Superior temporal gyrus (tissue), 1 donor: ENCODE results near the gene TXLNB.
"Not testable (repeated sequence)": the region's sequence is repeated elsewhere in the genome, so short reads cannot be mapped to it uniquely, and the experiment has no call there.

Experiments
- DNase-seq: peaks from one replicate; pipeline ENCODE4 v3.0.0-alpha.2; 2016; ENCODE audit errors: extremely low spot score

TXLNB gene

DNA sequence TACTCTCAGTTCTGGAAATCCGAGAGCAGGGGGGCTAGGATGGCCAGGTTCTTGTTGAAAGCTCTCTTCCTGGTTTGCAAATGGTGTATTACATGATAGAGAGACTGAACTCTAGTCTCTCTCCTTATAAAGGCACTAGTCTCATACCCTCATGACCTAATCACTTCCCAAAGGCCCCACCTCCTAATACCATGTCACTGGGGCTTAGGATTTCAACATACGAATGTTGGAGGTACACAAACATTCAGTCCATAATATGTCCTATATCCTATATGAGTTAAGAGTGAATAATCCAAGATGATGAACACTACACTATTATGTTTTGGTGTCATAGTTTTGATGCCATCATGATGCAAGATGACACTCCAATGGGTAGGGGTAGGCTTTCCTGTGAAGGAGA, 20.0 kb upstream of the TXLNB start:
- DNase-seq: no peak

- no peak for DNase-seq
Measured at GRCh38 chr6:139308936-139309603, 17.3 kb upstream of the TXLNB start.

DNA sequence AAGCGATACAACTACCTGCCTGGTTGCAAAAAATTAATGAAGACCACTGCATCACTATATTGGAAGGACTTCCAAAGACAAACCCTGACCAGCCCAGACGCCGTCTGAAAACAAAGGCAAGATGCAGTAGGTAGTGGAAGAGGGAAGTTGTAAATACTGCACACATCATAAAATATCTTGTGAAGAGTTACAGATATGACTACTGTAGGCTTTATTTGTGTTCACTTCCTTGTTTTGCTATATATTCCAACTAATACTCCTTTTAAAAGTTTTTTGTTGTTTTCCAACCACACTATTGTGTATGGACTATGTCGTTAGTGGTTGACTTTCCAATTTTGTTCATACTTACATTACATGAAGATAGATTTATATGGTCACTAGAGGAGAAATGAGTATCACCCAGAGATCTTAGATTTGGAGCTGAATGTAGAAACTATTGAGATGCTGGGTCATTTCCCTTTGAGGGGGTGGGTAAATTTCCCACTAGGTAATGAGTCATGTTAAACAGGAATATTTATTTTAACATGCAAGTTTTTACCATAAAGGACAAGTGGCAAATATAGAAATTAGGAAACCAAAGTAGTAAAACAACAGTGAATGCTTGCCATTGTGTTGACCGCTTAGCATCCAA, 16.6 kb upstream of the TXLNB start:
- DNase-seq: no peak

GRCh38 chr6:139306291-139306981, 14.6 kb upstream of the TXLNB start:
- DNase-seq: no peak

DNA sequence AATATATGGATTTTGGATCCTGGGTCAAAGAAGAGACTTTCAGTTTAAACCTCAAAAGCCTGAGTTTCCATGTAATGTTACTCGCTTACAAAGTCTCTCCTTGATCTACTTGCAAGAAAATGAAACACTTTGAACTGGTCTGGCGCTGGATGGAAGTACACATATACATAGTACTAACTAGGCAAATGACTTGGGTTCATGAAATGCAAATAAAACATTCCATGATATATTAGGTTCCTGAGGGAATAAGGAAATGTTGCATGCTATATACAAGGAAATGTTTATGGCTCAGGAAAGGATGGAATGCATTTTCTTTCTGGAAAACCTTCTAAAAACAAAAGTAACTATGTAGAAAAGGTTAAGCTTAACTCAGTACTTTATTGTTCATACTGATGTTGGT, 11.4 kb upstream of the TXLNB start:
- no peak for DNase-seq

DNA sequence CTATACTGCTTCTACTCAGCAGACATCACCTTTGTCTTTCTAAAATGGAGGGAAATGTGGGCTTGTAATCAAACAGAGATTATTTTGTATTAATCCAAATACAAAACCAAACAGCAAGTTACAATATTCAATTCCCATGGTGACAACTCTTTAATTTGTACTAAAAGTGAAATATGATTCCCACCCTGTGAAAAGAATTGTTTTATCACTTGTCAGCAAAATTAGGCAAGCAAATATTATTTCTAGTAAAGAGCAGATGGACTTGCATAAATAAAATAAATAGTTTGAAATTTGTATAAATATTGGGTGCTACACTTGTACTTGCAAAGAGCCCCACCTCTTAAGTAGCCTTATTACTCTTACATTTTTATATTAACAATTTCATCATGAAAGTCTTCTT, 6.1 kb upstream of the TXLNB start:
- DNase-seq: no peak

DNA sequence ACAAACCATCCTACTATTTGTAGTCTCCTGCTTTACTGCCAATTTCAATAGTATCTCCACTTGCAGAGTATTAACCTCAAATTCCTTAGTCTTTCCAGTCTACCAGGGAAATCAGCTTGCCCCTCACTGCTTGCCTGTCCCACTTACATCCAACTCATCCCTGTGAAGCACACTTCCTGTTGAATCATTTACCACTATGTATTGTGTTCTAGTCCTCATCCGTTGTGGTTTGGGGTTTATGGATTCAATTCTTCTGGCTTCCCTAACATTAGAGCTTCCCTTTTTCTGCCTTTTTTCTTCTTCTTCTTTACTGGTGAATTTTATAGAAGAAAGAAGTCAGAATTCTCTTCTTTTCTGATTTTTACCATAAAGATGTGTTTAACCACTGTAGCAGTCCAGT, 5.1 kb upstream of the TXLNB start:
- no peak for DNase-seq

GRCh38 chr6:139295901-139296300, 4.1 kb upstream of the TXLNB start:
- no peak for DNase-seq

GRCh38 chr6:139294090-139294489, 2.3 kb upstream of the TXLNB start:
- DNase-seq: no peak

DNA sequence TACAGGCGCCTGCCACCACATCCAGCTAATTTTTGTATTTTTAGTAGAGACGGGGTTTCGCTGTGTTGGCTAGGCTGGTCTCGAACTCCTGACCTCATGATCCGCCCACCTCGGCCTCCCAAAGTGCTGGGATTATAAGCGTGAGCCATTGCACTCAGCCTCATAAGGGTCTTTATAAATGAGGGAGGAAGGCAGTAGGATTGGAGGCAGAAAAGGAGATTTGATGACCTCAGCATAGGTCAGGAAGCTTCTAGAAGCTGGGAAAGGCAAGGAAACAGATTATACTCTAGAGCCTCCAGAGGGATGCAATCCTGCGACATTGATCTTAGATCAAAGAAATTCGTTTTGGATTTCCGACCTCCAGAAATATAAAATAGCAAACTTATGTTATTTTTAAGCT, 1.4 kb upstream of the TXLNB start:
- not testable (repeated sequence) for DNase-seq

DNA sequence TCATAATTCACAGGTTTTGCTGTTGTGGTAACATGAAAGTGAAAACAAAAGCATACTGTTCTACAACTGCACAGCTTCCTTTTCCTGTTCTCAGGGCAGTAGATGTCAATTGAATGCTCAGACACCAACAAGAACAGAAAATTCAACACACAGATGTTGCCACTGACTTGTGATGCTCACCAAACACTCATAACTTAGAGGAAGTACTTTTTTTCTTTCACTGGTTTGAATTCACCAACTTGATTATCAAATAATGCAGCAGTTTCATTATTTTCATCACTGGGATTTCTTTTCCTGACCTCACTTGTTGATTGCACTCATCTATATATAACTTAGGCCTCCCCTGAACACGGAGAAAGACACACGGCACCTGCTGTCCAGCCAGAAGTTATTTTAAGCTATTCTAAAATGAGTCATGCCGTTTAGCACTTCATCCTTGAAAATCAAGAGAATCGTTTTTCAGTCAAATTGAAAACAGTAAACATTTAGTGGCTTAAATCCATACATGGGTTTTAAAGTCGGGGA, 949 bp downstream of the TXLNB start:
- peak; percentile 46 for DNase-seq

GRCh38 chr6:139289233-139289632, 2.6 kb downstream of the TXLNB start:
- DNase-seq: no peak

DNA sequence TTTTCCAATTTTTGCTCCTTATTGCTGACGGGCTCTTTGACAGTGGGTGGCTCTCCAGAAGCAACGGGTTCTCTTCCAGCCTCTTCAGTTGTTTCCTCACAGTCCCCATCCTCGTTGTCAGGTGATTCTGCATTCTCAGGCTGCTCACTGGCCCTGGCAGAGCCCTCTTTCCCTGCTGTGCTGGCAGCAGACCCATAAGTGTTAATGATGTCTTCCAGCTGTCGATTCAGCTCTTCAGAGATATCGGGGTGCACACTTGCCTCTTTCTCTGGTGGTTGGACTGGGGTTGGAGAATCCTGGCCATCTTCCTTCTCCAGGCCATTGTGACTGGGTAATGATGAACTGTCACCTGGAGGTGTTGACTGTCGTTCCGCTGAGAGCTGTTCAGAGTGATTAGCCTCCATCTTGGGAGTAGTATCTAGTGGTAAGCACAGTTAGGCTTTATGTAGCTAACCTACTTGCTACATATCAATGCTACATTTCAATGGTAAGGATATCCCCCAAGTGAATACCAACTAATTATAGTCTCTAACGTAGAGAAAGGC, 3.2 kb downstream of the TXLNB start:
- no peak for DNase-seq

GRCh38 chr6:139287868-139288267, 3.9 kb downstream of the TXLNB start:
- no peak for DNase-seq

- DNase-seq: not testable (repeated sequence)
Measured at GRCh38 chr6:139286438-139286837, 5.4 kb downstream of the TXLNB start.

DNA sequence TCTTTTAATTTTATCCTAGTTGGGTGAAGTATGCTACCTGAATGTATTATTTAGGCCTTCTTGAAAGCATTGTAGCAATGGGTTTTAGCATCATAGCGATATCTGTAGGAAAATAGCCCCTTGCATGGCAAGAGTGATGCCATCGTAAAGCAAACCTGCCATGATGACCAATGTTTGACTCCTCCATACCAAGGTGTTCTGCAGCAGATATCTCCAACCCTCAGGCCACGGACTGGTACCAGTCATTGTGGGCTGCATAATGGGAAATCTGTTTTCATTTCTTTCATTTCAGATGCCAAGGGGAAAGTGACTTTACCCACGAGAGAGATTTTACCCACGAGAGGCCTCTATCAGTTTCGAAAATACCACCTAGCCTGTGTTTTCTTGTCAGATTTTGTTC, 6.2 kb downstream of the TXLNB start:
- no peak for DNase-seq

DNA sequence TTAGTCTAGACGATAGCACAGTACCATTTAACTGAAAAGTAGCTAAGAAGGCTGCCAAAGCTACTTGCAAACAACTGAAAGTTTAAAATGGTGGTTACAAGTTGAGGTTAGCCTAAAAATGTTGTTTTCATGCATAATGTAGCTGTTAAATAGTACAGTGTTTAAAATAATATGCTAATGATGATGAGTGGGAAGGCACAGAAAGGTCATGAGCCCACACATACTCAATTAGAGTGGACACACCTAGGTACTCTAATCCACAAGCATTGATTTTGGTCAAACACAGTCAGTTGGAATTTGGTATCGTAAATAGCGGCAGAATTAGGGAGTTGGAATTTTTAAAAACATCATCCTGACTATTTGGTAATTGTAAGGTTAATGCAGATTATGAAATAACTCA, 7.0 kb downstream of the TXLNB start:
- no peak for DNase-seq

- no peak for DNase-seq
Measured at GRCh38 chr6:139282684-139283083, 9.1 kb downstream of the TXLNB start.

DNA sequence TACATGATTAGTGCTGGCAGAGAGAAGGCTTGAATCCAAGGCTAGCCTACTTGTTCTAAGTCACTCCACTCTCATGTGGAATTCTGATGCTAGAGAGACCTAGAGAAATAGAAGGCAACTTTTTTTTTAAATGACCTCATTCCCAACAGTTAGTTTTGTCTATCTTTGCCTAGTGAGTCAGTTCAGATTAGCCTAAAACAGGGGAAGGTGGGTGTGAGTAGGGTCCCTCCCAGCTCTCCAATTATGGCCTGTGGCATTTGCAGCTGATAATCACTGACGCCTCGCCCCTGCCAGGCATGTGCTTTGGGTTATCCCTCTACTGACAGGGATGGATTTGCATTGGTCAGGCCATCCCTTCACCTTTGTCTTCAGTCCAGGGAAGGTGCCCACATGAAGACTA, 13.6 kb downstream of the TXLNB start:
- no peak for DNase-seq

- DNase-seq: no peak
Measured at GRCh38 chr6:139277587-139277986, 14.2 kb downstream of the TXLNB start.

DNA sequence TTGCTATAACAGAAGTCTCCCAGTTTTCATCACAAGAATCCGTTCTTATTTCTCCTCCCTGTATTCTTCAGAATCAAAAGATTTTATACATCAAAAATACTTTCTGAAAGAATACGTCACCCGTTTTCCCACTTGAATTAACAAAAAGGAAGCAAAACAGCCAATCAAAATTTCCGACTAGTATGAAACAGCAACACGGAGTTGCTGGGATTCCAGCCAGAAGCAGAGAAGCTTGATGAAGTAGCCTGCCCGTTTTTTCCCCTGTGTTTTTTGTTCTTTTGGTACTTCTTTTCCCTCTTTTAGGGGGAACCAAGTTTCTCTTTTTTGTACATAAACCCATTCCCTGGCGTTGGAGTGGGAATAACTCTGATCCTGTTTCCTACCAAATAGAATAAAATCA, 14.6 kb downstream of the TXLNB start:
- no peak for DNase-seq

GRCh38 chr6:139275279-139276055, 16.3 kb downstream of the TXLNB start:
- no peak for DNase-seq
